ENCODE results near the gene VENTX. TPM values are rescaled to one million over a fixed set of nuclear protein-coding genes. Genes with fewer than 3 reads are reported as not detected.

VENTX gene, protein sequence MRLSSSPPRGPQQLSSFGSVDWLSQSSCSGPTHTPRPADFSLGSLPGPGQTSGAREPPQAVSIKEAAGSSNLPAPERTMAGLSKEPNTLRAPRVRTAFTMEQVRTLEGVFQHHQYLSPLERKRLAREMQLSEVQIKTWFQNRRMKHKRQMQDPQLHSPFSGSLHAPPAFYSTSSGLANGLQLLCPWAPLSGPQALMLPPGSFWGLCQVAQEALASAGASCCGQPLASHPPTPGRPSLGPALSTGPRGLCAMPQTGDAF
- total RNA-seq, result 0.05 TPM in 1 of 2 replicates, not detected in the other
- not detected for polyA plus RNA-seq (2012)

DNA sequence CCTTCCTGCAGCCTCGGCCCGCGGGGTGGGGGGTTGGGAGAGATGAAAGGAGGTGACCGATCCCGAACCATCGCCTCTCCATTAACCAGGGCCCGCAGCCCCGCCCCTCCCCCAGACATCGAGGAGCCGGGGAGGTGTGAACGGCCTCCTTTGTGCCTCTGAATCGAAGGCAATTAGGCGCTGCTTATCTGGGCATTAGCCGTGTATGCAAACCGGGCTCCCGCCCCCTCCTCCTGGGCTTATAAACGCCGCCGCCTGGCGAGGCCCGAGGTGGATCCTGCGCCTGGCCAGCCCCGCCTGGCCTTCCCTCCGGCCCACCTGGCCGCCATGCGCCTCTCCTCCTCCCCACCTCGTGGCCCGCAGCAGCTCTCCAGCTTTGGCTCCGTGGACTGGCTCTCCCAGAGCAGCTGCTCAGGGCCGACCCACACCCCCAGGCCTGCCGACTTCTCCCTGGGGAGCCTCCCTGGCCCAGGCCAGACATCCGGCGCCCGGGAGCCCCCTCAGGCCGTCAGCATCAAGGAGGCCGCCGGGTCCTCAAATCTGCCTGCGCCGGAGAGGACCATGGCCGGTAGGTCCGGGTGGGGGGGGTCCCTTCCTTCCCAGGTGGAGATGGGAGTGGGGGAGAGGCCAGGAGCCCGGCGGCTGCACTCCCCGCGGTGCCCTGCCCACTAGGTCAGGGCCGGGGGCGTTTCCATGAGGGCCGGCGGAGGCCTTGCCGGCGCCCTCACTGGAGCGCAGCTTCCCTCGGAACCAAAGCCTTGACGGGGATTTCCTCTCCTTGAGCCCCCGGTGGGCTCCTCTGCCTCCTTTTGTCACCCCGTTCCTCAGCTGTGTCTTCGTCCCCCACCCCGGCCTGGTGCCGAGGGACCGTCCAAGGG is at the start of gene VENTX:
VENTX (plus strand) TSS at position 268 of the 878 bp plus-strand sequence; CDS start at position 328, 60 bp downstream.
- DNase-seq (ENCODE audit: low read depth), result no peak

GRCh38 chr10:133187906-133188681 is 49.6 kb upstream of the VENTX start:
- DNase-seq (ENCODE audit: low read depth), result no peak

- no peak for DNase-seq (ENCODE audit: low read depth)
These were observed 48.4 kb upstream of the VENTX start for GRCh38 chr10:133189256-133189655.

GRCh38 chr10:133189726-133190125 is 47.9 kb upstream of the VENTX start:
- DNase-seq (ENCODE audit: low read depth), result no peak

GRCh38 chr10:133190225-133190624 is 47.4 kb upstream of the VENTX start:
- DNase-seq (ENCODE audit: low read depth), result no peak

DNA sequence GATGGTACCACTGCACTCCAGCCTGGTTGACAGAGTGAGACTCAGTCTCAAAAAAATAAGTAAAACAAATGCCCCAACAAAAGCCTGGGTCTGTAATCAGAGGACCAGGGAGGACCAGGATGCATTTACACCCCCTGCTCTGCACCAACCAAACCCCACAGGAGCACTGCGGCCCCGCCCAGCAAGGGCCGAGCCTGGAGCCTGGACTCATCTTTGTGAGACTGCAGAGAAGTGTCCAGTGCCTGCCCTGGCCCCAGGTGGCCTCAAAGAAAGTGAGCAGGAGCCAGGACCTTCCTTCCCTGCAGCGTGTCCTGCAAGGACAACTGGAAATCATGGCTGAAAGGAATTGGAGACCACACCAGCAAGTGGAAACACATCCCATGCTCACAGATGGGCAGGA is 46.0 kb upstream of the VENTX start:
- DNase-seq (ENCODE audit: low read depth), result no peak

DNA sequence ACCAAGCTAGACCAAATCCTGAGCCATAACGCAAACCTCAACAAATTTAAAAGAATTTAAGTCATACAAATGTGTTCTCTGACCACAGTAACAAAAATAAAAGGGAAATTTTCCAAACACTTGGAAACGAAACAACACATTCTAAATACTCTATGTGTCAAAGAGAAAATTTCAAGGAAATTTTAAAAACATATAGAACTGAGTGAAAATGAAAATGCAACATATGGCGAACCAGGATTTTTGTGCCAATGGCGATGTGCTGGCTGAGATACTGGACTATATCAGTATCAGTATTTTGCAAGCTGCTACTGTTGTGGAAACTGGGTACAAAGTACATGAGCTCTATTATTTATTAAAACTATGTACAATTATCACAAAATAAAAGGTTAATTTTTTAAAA is 43.5 kb upstream of the VENTX start:
- no peak for DNase-seq (ENCODE audit: low read depth)

GRCh38 chr10:133195096-133195495 is 42.6 kb upstream of the VENTX start:
- no peak for DNase-seq (ENCODE audit: low read depth)

DNA sequence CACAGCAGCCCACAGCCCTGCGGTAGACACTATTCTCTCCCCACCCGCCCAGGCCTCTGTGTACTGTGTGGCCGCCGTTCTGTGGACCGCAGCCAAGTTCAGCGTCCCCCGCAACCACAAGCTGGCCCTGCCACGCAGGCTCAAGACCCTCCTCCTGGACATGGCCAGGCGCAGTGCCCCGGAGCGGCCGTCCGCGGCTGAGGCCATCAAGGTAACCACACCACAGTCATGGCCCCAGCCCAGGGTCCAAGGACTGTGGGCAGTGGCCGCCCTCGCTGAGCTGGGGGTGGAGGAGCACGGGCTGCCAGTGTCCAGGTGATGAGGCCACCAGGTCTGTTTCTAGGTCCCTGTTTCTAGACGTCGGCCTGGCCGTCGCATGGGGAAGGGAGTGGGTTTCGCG is 42.0 kb upstream of the VENTX start:
- no peak for DNase-seq (ENCODE audit: low read depth)

- DNase-seq (ENCODE audit: low read depth), result no peak
These were observed 41.3 kb upstream of the VENTX start for GRCh38 chr10:133196221-133196915.

DNA sequence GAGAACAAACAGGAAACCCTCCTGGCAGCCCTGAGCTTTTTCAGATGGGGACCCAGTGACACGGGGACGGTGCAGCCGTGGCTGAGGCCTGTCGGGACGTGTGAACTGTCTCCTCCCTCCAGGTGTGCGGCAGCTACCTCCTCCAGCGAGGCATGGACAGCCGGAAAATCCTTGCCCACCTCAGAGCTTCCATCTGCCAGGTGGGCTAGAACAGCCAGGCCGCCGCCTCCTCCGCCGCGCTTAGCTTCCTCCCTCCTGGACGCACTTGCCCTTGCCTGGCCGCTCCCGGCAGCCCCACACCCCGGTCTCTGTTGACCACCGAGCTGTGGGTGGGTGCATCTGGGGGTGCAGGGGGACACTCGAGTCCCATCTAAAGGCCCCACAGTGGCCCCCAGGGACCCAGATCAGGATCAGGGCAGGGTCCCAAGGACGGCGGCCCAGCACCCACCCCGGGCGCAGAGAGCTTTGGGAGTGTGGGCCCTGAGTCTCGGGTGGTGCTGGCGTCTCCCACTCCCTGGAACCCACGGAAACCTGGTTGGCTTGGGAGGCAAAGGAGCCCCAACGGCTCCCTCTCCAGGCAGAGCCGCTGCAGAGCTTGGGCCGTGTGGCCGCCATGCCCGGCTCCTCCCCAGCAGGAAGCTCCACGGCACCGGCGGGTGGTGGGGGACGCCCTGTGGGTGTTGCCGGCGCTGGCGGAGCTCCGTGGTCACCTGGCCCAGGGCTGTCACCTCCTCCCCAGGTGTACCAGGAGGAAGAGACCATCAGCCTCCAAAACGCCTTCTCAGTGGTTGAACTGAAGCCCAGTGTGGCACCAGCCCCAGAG is 40.5 kb upstream of the VENTX start:
- no peak for DNase-seq (ENCODE audit: low read depth)

- DNase-seq (ENCODE audit: low read depth), result no peak
These were observed 39.9 kb upstream of the VENTX start for GRCh38 chr10:133197786-133198185.

DNA sequence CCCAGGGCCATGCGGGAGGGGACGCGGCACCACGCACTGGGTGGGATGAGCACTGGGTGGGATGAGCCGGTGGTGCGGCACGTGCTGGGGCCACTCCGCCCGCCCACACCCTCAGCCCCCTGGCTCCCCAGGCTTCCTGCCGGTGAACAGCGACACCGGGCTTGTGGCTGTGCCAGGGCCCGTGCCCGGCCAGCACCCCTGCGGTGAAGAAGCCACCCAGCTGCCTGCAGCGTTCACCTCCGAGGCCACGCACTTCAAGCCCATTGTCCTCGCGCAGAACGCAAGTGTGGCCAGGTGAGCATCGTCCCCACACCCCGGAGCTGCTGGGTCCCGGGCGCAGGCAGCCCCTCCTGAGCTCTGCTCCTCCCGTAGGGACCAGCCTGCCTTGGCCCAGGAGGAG is 39.4 kb upstream of the VENTX start:
- no peak for DNase-seq (ENCODE audit: low read depth)

DNA sequence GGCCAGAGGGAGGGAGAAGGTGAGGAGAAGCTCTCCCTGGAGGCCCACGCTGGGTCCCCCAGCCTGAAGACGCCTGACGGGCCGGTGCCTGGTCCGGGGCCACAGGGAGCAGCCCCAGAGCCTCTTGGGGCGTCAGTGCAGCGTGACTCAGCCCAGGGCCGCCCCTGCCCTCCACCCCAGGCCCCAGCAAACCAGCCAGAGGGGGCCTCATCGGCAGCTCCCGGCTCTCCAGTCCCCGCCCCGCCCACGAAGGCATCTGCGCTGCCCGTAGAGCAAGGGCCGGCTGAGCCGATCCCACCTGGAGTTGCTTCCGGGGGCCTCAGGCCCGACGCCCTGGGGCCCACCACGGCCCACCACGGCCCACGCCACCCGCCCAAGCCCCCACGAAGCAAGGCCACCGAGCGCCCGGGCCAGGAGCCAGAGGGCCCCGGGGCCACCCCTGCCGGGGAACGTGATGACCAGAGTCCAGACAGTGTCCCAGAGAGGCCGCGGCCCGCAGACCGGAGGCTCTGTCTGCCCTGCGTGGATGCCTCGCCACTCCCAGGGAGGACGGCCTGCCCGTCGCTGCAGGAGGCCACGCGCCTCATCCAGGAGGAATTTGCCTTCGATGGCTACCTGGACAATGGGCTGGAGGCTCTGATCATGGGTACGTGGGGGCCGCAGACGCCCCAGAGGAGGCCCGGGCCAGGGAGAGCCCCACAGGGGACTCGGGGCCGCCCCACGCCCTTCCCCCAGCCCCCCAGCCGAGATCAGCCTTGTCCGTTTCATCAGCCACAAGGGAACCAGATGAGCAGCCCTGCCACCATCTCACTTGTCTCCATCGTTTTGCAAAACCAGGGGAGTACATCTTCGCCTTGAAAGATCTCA is 38.8 kb upstream of the VENTX start:
- no peak for DNase-seq (ENCODE audit: low read depth)

DNA sequence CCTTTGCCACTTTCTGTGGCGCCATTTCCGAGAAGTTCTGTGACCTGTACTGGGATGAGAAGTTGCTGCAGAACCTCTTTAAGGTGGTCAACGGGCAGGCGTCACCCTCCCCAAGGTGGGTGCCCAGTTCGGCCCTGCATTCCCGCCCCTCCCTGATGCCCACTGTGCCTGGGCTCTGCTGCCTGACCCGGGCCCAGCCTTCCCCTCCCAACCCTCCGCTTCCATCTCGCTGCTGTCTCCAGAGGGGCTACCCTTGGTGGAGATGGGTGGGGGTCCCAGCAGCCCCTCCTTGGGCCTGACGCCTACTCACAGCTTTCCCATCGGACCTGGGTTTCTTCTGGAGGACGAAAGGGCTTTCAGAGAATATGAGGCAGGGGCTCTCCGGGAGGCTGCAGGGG is 38.2 kb upstream of the VENTX start:
- DNase-seq (ENCODE audit: low read depth), result no peak

DNA sequence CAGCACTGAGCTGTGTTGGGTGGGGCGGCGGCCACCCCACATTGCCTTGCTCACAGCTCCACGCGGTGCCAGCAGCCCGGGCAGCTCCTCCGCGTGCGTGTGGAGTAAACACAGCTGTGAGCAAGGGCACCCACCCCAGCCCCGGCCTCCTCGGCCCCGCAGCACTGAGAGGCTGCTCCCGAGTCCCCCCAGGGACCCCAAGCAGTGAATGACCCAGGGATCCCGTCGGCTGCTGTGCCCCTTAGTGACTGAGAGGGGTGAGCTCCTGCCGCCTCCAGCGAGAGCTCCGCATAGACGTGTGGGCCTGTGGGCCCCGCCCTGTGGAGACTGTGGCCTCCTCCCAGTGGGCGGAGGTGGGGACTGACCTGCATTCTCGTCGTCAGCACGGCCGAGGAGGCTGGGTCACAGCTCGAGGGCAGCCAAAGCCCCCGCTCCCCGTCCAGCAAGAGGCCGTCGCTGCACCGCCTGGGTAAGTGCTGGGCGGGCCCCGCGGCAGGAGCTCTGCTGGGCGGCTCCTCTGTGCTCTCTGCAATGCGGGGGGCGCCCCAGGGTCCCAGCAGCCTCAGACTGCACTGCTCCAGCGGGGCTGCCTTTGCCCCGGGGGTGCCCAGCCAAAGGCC is 37.6 kb upstream of the VENTX start:
- no peak for DNase-seq (ENCODE audit: low read depth)

GRCh38 chr10:133200621-133201031 is 37.0 kb upstream of the VENTX start:
- DNase-seq (ENCODE audit: low read depth), result no peak

DNA sequence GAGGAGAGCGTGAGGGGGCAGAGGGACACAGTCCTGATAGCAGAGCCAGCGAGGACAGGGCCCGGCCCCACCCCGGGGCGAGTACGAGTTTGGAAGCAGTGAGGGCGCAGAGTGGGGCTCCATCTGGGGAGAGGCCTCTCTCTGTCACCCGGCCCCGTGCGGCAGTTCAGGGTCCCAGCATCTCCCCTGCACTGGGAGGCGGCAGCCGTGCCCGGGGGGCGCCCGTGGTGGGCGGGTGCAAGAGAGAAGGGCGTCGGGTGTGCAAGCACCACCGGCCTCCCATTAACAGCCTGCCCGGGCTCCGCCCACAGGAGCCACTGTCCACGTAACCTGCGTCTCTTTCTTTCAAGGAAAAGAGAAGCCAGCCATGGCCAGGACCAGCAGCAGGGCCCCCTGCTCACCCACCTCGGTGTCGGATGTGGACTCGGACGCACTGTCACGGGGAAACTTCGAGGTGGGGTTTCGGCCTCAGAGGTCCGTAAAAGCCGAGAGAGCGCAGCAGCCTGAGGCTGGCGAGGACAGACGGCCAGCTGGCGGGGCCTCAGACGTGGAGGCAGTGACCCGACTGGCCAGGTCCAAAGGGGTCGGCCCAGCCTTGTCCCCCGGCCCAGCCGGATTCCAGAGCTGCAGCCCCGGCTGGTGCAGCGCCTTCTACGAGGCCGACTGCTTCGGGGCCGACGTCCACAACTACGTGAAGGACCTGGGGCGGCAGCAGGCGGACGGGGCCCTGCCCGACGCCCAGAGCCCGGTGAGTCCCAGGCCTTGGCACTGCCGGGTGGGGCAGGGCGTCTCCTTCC is 36.3 kb upstream of the VENTX start:
- DNase-seq (ENCODE audit: low read depth), result no peak
